ENCODE data around the gene TEAD1. TPM values are rescaled to one million over a fixed set of nuclear protein-coding genes. Genes with fewer than 3 reads are reported as not detected.

TEAD1 gene
- total RNA-seq, 4 donors from 2014 or later = 127 to 165 (median 140) TPM

DNA sequence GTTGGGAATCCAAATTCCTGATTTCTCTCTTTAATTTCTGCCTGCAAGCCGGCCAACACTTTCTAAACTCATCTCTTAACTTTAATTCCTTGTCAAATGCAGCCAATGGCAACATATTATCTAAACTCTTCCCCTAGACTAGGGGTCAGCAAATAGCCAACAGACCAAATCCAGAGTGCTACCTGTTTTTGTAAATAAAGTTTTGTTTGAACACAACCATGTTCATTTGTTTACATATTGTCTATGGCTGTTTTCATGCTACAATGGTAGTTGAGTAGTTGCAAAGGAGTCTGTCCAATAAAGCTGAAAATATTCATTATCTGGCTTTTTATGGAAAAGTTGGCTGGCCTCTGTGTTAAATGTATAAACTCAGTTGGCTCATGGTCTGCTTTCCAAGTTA lies 297.7 kb downstream of the TEAD1 start:
- Histone ChIP-seq H3K4me1 (no peaks in the 10 kb centered on the region), H3K9me3 (no peaks in the 10 kb centered on the region), H3K36me3 (no peaks in the 10 kb centered on the region), H3K27me3 (no peaks in the 10 kb centered on the region), H3K4me3 (no peak overlapping the region), H3K27ac (no peak overlapping the region)
- no peak for DNase-seq (ENCODE audit: low spot score in 2 of 2)
- TF ChIP-seq EP300 (IDR thresholded peaks at IDR 0.05) (no peak), POLR2A (IDR thresholded peaks at IDR 0.05) (no peak), CTCF (IDR thresholded peaks at IDR 0.05) (no peak)
- WGBS, 2 donors = 79 to 91% methylated on average over 1 of the region's 1 CpG

DNA sequence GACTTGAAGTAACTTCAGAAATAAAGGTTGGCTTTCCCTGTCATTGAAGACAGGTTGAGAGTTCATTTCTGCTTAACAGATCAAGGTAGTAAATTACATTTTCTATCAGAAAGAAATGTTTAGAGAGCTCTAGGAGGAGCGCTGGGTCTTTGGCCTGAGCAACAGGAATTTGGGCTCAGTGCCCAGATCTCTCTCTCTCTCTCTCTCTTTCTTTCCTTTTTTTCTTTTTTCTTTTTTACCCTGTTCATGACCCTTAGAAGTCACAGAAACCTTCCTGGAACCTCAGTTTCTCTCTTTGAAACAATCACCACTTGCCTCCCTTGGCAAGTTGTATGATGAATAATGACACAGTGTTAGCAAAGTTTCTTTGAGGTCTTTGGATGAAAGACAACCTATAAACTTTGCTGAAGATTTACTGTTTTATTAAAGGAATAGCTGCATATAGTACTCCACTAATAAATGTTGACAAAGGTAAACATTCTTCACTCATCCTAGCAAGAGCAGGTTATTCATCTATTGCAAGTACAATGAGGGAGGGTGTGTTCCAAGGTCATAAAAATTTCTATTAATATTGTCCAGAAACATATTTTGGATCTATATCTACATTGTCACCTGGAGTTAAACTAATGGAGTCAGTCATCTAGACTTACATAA lies 299.4 kb downstream of the TEAD1 start:
- no peaks in the 10 kb centered on the region for H3K4me1 ChIP-seq
- H3K4me3 ChIP-seq = no peak overlapping the region
- no peaks in the 10 kb centered on the region for H3K36me3 ChIP-seq
- no peak for DNase-seq (ENCODE audit: low spot score in 2 of 2)
- H3K9me3 ChIP-seq = no peaks in the 10 kb centered on the region
- H3K27ac ChIP-seq = no peak overlapping the region
- WGBS, 2 donors = 42 to 47% methylated on average over 1 of the region's 1 CpG
- no peak for TF ChIP-seq POLR2A (IDR thresholded peaks at IDR 0.05)
- no peak for TF ChIP-seq EP300 (IDR thresholded peaks at IDR 0.05)
- no peak for TF ChIP-seq CTCF (IDR thresholded peaks at IDR 0.05)
- H3K27me3 ChIP-seq = no peaks in the 10 kb centered on the region

DNA sequence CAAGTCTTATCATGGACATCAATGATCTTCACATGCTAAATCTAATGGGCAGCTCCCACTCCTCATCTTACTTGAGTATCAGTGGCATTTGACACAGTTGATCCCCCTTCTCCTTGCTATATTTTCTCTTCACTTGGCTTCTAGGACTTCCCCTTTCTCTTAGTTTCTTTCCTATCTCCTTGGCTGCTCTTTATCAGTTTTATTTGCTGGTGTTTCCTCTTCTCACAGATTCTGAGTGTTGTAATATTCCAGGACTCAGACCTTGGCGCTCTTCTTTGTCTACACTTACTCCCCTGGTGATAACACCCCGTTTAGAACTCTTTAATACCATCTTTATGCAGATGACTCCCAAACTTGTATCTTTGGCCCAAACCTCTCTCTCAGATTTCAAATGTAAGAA lies 301.0 kb downstream of the TEAD1 start:
- H3K27me3 ChIP-seq = no peaks in the 10 kb centered on the region
- H3K9me3 ChIP-seq = no peaks in the 10 kb centered on the region
- TF ChIP-seq EP300 (IDR thresholded peaks at IDR 0.05) (no peak), POLR2A (IDR thresholded peaks at IDR 0.05) (no peak), CTCF (IDR thresholded peaks at IDR 0.05) (no peak)
- WGBS, 2 donors = 67 to 72% methylated on average over 2 of the region's 2 CpGs
- DNase-seq (ENCODE audit: low spot score in 2 of 2) = no peak
- no peak overlapping the region for H3K27ac ChIP-seq
- H3K4me1 ChIP-seq = no peaks in the 10 kb centered on the region
- no peak overlapping the region for H3K4me3 ChIP-seq
- no peaks in the 10 kb centered on the region for H3K36me3 ChIP-seq

- no peaks in the 10 kb centered on the region for H3K27me3 ChIP-seq
- no peaks in the 10 kb centered on the region for H3K4me1 ChIP-seq
- H3K36me3 ChIP-seq = no peaks in the 10 kb centered on the region
- no peak for DNase-seq (ENCODE audit: low spot score in 2 of 2)
- H3K9me3 ChIP-seq = no peaks in the 10 kb centered on the region
- TF ChIP-seq EP300 (IDR thresholded peaks at IDR 0.05) = no peak
- TF ChIP-seq CTCF (IDR thresholded peaks at IDR 0.05) = no peak
- no peak for TF ChIP-seq POLR2A (IDR thresholded peaks at IDR 0.05)
- H3K4me3 ChIP-seq = no peak overlapping the region
- H3K27ac ChIP-seq = no peak overlapping the region
- 61 to 65% methylated on average over 8 of the region's 8 CpGs for WGBS, 2 donors
These were observed 305.9 kb downstream of the TEAD1 start for GRCh38 chr11:12979928-12980689.

Measured in tibial nerve (tissue), 4 donors.